Hepatocyte (in vitro differentiated cells): ENCODE measurements around the gene MAGI1. TPM values are rescaled to one million over a fixed set of nuclear protein-coding genes. Genes with fewer than 3 reads are reported as not detected.

Source experiments
- DNase-seq: peaks from one replicate; pipeline ENCODE4 v3.0.0-alpha.2; 2016; ENCODE audit warnings: low spot score
- H2AFZ ChIP-seq: fragments of 200-600 bp; sonication (generic); 2 replicates; pipeline ENCODE4 v1.6.0; 2016; ENCODE audit warnings: antibody characterized with exemption, mild to moderate bottlenecking
- H3K27ac ChIP-seq: fragments of 200-600 bp; sonication (generic); 2 replicates; pipeline ENCODE4 v1.5.1; 2016; ENCODE audit warnings: mild to moderate bottlenecking
- H3K27me3 ChIP-seq: fragments of 200-600 bp; sonication (generic); 2 replicates; pipeline ENCODE4 v1.6.1; 2016
- H3K36me3 ChIP-seq: fragments of 200-600 bp; sonication (generic); replicated peaks from 2 replicates; pipeline ENCODE4 v1.5.1; 2016; ENCODE audit warnings: low read depth; ENCODE audit not compliant: insufficient read depth
- H3K4me1 ChIP-seq: fragments of 200-600 bp; sonication (generic); 2 replicates; pipeline ENCODE4 v1.5.1; 2016; ENCODE audit warnings: mild to moderate bottlenecking, moderate library complexity; ENCODE audit not compliant: insufficient read depth
- H3K4me2 ChIP-seq: fragments of 200-600 bp; sonication (generic); 2 replicates; pipeline ENCODE4 v1.6.0; 2016
- H3K4me3 ChIP-seq: fragments of 200-600 bp; sonication (generic); 2 replicates; pipeline ENCODE4 v1.5.1; 2016; ENCODE audit warnings: mild to moderate bottlenecking
- H3K79me2 ChIP-seq: fragments of 200-600 bp; sonication (generic); 2 replicates; pipeline ENCODE4 v1.6.0; 2017; ENCODE audit warnings: mild to moderate bottlenecking
- H3K9me2 ChIP-seq: fragments of 200-600 bp; sonication (generic); replicated peaks from 2 replicates; pipeline ENCODE4 v1.6.0; 2017; ENCODE audit warnings: mild to moderate bottlenecking; ENCODE audit not compliant: insufficient read depth
- H3K9me3 ChIP-seq: fragments of 200-600 bp; sonication (generic); 2 replicates; pipeline ENCODE4 v1.5.1; 2016; ENCODE audit warnings: low read depth, mild to moderate bottlenecking
- H4K20me1 ChIP-seq: fragments of 200-600 bp; sonication (generic); 2 replicates; pipeline ENCODE4 v1.6.0; 2016; ENCODE audit warnings: mild to moderate bottlenecking; ENCODE audit not compliant: insufficient read depth, poor library complexity, severe bottlenecking
- CTCF ChIP-seq: fragments of 200-600 bp; sonication (generic); IDR thresholded peaks from 2 replicates; pipeline ENCODE4 v1.5.1; 2016; ENCODE audit warnings: antibody characterized with exemption, mild to moderate bottlenecking; ENCODE audit not compliant: poor library complexity
- EZH2 ChIP-seq: fragments of 200-600 bp; sonication (generic); IDR thresholded peaks from 2 replicates; pipeline ENCODE4 v1.6.1; 2016; ENCODE audit warnings: antibody characterized with exemption, mild to moderate bottlenecking, borderline replicate concordance
- EZH2phosphoT487 ChIP-seq: fragments of 200-600 bp; sonication (generic); IDR thresholded peaks from one replicate; pipeline ENCODE4 v1.6.1; 2018; ENCODE audit warnings: antibody characterized with exemption, mild to moderate bottlenecking, low read depth, moderate library complexity; ENCODE audit not compliant: unreplicated experiment, severe bottlenecking
- WGBS: methylation state at CpG from one replicate; pipeline ENCODE4 v1.1.6; 2016; ENCODE audit warnings: low lambda C conversion rate; ENCODE audit errors: missing lambda C conversion rate; 5-methylcytosine and 5-hydroxymethylcytosine counted together
- polyA plus RNA-seq: library from polyadenylated mRNA; unstranded; fragments of >200 nt; fragmentation: Nextera tagmentation; extraction: Ambion mirVana; gene quantifications from 2 replicates; pipeline ENCODE4 v1.2.1, GENCODE V29; 2016
- total RNA-seq: library from RNA; depleted of rRNA; stranded (reverse); fragments of >200 nt; gene quantifications from 2 replicates; pipeline ENCODE4 v1.2.3, GENCODE V29; 2014

The MAGI1 gene
- total and polyA plus RNA-seq, 2 experiments from 2014 or later: 26.2 to 43.5 TPM

DNA sequence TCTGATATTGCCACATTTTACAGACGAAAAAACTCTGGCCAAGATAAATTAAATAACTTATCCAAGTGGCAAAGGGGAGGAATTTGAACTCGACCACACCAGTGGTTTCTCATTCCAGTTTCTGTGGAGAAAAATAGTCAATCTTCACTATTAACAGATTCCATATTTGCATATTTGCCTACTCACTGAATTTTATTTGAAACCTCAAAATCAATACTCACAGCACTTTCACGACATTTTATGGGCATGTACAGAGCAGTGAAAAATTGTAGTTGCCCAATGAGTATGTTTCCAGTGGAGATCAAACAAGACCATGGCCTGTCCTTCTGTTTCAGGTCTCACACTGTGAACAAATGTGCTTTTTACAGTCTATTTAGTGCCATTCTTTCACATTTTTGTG is 374.3 kb downstream of the MAGI1 start:
- H2AFZ ChIP-seq: no peak overlapping the region
- no peaks in the 10 kb centered on the region for H3K9me2 ChIP-seq
- no peaks in the 10 kb centered on the region for H3K27me3 ChIP-seq
- no peak overlapping the region for H3K4me2 ChIP-seq
- TF ChIP-seq EZH2phosphoT487 (no peak), CTCF (no peak), EZH2 (no peak)
- no peak overlapping the region for H3K27ac ChIP-seq
- H3K4me1 ChIP-seq: peaks cover 5% of the 10 kb centered on the region
- H3K79me2 ChIP-seq: peaks cover 15% of the 10 kb centered on the region
- DNase-seq: no peak
- no peaks in the 10 kb centered on the region for H3K36me3 ChIP-seq
- no peaks in the 10 kb centered on the region for H3K9me3 ChIP-seq
- WGBS: 86% methylated on average over 3 of the region's 3 CpGs
- peaks cover 7% of the 10 kb centered on the region for H4K20me1 ChIP-seq
- H3K4me3 ChIP-seq: no peak overlapping the region

DNA sequence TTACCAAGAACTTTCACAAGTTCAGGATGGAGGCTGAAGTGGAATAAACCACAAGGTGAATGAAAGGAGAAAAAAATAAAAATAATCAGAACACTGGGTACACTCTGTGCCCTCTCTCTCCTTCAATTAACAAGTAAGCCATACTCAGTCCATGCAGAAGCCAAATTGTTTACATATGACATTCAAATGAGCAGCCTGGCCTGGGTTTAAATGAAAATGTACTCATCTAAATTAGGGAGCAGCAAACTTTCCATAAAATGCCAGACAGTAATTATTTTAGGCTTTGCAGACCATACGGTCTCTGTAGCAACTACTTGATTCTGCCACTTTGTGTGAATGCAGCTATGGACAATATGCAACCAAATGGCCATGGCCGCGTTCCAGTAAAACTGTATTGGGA is 376.6 kb downstream of the MAGI1 start:
- no peaks in the 10 kb centered on the region for H3K36me3 ChIP-seq
- H2AFZ ChIP-seq: no peak overlapping the region
- no peak overlapping the region for H3K4me2 ChIP-seq
- DNase-seq: no peak
- H3K79me2 ChIP-seq: peaks cover 11% of the 10 kb centered on the region
- no peaks in the 10 kb centered on the region for H3K27me3 ChIP-seq
- no peaks in the 10 kb centered on the region for H3K9me3 ChIP-seq
- H3K4me3 ChIP-seq: no peak overlapping the region
- peaks cover 7% of the 10 kb centered on the region for H4K20me1 ChIP-seq
- H3K9me2 ChIP-seq: no peaks in the 10 kb centered on the region
- no peak for TF ChIP-seq CTCF
- no peak for TF ChIP-seq EZH2
- TF ChIP-seq EZH2phosphoT487: no peak
- H3K27ac ChIP-seq: no peak overlapping the region
- WGBS: 49% methylated on average over 3 of the region's 3 CpGs
- H3K4me1 ChIP-seq: peaks cover 5% of the 10 kb centered on the region

- no peak overlapping the region for H3K4me3 ChIP-seq
- H3K27ac ChIP-seq: peak overlapping the region; percentile 6
- no peaks in the 10 kb centered on the region for H3K9me2 ChIP-seq
- no peak overlapping the region for H2AFZ ChIP-seq
- WGBS: 83% methylated on average over 5 of the region's 5 CpGs
- no peak for TF ChIP-seq EZH2phosphoT487
- no peak for TF ChIP-seq EZH2
- no peaks in the 10 kb centered on the region for H3K36me3 ChIP-seq
- no peaks in the 10 kb centered on the region for H3K27me3 ChIP-seq
- H3K9me3 ChIP-seq: no peaks in the 10 kb centered on the region
- no peak overlapping the region for H3K4me2 ChIP-seq
- no peak for DNase-seq
- peaks cover 5% of the 10 kb centered on the region for H3K4me1 ChIP-seq
- peaks cover 11% of the 10 kb centered on the region for H3K79me2 ChIP-seq
- H4K20me1 ChIP-seq: peaks cover 3% of the 10 kb centered on the region
Measured at GRCh38 chr3:65660000-65660598, 378.6 kb downstream of the MAGI1 start.

DNA sequence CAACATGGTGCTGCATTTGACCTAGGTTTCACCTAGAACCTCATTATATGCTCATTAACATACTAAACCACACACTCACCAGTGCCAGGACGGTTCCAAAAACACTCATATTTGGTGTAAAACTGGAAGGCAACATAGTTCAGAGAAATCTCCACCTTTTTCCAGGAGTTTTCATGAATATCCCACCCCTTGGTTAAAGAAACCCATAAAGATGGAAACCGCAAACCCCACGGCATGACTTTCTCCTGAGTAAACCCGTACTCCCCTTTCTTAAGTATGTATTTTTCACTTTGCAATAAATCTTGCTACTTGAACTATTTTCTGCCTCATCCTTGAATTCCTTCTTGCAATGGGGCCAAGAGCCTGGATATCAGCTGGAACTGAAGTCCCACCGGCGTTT is 379.3 kb downstream of the MAGI1 start:
- Histone ChIP-seq H3K36me3 (no peaks in the 10 kb centered on the region), H3K27me3 (no peaks in the 10 kb centered on the region), H3K9me2 (no peaks in the 10 kb centered on the region), H3K4me1 (peaks cover 5% of the 10 kb centered on the region), H3K4me3 (no peak overlapping the region), H3K27ac (no peak overlapping the region), H4K20me1 (peaks cover 3% of the 10 kb centered on the region), H3K79me2 (peaks cover 18% of the 10 kb centered on the region), H2AFZ (no peak overlapping the region), H3K4me2 (no peak overlapping the region), H3K9me3 (no peaks in the 10 kb centered on the region)
- TF ChIP-seq EZH2 (no peak), EZH2phosphoT487 (no peak)
- DNase-seq: no peak
- WGBS: 92% methylated on average over 6 of the region's 6 CpGs
